ENCODE measurements around the gene CHST15. TPM values are rescaled to one million over a fixed set of nuclear protein-coding genes. Genes with fewer than 3 reads are reported as not detected.

The CHST15 gene
- total RNA-seq, 1 experiment from 2014 or later: not detected

DNA sequence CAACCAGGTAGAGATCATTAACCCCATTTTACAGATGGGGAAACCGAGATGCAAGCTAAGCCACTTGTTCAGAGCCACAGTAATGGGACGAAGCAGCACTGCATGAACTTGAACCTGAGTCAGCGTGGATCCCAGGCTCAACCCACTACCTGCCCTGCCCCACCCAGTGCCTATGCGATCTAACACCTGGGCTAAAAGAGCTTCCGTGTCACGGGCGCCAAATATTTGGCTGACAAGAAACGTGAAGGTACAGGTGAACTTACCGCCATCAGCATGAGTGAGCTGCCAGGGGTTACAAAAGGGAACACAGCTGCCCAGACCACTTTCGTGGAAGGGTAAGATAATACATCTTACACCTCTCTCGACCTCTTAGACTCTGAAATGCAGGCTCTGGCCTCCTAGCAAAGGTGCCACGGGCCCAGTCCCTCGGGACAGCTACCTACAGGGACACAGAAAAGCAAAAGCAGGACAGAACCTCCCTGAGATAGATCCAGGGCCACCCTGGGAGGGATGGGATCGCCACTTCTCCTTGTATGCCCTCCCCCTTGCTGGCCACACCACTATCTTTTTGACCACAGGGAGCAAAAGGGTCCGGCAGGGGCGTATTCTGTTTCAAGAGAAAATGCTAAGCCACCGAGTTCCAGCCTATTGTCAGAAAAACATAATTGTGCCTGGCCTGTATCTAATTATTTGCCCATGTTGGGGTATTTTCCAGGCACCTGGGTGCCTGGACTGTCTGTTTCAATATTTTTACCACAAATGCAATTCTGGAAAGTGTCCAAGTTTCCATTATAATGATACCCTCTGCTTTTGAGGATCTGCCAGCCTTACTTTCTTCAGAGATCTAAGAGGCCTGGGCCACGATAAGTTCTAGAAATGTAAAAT is 6.4 kb downstream of the CHST15 start:
- DNase-seq (ENCODE audit: low spot score): no peak

DNA sequence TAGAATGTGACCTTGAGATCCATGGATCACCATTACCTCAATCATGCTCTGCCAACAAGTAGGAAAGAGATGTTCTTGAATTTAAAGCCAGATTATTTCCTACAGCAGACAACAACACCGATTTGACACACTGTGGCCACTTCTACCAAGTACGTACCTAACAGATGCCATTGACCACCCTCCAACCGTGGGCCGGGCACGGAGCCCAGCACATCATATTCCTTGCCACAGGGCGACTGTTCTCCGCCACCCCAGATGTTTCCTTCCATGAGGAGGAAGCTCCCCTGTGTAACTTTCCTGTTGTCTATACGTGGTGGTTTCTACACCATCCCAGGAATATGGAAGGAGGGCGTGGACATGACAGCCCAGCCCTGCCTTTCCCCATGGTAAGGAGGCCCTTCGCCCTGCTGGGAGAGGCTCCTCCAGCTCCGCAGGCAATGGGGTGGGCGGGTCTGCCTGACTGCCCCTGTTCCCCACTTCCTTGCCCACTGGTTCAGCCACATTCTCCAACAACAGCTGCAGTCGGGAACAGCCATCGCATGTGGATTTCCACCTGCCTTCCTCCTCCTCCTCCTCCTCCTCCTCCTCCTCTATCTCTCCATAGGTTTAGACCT is 7.2 kb downstream of the CHST15 start:
- no peak for DNase-seq (ENCODE audit: low spot score)
- in situ Hi-C loops (cut with HindIII; ENCODE audit: low sequenced_read_pairs): no loop called here

More for the DNA sequence above, 6.4 kb downstream of the CHST15 start:
- in situ Hi-C loops (cut with HindIII; ENCODE audit: low sequenced_read_pairs): no loop called here

DNA sequence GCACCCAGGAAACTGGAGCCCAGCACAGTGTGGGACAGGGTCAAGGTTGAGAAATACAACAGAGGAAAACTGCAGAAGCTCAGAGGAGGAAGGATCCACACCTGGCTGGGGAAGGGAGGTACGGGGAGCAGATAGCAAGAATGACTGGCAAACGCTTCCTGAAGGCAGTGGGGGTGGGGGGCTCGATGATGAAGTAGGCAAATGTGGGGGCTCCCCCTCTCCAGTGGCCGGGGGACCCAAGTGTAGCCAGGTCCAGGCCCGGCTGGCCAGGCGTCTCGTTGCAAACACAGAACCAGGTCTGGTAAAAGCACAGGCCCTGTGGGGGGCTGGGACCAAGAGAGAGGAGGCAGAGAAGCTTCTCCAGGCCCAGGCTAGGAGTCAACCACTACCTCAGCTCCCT is 7.7 kb downstream of the CHST15 start:
- in situ Hi-C loops (cut with HindIII; ENCODE audit: low sequenced_read_pairs): no loop called here
- no peak for DNase-seq (ENCODE audit: low spot score)

DNA sequence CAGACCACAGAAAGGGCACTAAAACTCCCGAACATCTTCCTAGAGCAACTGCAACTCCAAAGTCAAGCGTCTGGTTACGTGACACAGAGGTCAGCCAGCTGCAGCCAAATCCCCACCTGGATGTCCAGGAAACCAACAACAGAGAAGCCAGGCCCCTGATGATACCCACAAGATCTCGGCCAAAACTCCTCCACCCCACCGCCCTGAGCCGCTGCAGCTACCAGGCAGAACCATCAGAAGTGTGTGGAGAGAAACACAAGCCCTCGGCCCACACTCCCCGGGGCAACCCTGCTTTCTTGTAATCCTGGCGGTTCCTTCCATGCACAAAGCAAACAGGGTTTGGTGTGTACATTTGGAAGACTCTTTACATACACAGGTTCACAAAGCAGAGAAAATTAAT is 8.7 kb downstream of the CHST15 start:
- in situ Hi-C loops (cut with HindIII; ENCODE audit: low sequenced_read_pairs): no loop called here
- no peak for DNase-seq (ENCODE audit: low spot score)

DNA sequence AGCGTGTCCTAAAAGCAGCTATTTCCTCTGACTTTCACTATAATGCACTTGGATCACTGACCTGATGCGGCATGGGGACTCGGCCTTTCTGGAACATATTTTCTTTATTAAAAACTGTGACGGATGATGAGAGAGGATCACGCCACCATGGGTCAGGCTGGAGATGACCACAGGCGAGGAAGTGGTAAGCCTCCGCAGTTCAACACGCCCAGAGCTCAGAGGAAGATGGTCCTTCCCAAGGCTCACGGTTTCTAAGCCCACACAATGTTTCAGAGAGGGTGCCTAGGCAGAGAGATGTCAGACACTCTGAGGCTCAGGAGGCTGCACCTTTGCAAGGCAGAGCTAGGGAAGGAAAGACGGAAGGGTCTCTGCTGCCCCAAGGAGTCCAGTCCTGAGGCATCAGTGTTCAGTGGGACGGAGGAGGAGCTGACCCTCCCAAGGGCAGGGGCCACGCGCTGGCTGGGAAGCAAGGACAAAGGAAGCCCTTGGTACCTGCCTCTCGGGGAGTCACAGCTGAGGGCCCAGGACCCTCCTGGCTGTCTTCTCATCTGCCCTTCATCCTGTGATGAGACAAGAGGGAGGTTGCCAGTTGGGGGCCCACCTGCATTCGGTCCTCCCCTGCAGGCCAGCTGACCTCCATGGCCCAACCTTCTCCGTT is 9.5 kb downstream of the CHST15 start:
- in situ Hi-C loops (cut with HindIII; ENCODE audit: low sequenced_read_pairs): no loop called here
- DNase-seq (ENCODE audit: low spot score): no peak

DNA sequence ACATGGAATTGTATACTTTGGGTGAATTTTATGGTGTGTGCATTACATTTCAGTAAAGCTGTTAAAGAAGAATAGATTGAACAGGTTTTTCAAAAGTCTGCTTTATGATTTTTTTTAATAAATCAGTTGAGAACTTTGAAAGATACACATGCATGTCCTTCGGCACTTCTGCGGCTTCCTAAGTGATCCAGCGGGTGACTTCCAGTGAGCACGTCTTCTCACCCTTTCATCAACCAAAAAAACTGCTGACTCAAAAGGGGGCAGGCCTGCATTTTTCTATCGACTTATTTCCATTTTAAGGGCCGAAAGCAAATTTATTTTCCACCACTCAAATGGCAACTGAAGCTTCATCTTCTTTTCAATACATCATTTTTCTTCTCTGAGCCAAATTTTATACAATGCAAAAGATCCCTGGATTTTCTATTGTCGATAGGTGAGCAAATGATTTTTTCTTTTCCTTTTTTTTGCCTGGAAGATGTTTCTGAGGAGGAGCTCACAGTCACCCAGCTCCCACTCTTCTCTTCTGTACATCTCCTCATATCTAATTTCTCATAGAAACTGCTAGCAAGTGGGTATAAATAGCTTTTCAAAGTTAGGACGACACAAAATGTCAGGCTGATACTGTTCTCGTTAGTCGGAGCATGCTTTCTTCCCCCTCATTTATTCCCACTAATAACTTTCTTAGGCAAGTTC is 10.2 kb downstream of the CHST15 start:
- in situ Hi-C loops (cut with HindIII; ENCODE audit: low sequenced_read_pairs): no loop called here

DNA sequence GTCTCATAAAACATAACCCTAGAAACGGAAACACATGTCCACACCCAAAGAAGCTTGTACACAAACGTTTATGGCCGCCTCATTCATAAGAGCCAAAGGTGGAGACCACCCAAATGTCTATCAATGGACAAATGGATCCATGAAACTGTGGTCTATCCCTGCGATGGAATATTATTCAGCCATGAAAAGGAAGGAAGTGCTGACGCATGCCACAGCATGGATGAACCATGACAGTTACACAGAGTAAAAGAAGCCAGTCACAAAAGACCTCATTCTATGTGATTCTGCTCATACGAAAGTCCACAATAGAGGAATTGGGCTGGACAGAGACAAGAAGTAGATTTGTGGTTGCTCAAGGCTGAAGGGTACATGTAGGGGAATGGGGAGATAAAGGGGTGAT is 10.8 kb downstream of the CHST15 start:
- in situ Hi-C loops (cut with HindIII; ENCODE audit: low sequenced_read_pairs): no loop called here
- no peak for DNase-seq (ENCODE audit: low spot score)

More for the DNA sequence above, 10.2 kb downstream of the CHST15 start:
- no peak for DNase-seq (ENCODE audit: low spot score)

DNA sequence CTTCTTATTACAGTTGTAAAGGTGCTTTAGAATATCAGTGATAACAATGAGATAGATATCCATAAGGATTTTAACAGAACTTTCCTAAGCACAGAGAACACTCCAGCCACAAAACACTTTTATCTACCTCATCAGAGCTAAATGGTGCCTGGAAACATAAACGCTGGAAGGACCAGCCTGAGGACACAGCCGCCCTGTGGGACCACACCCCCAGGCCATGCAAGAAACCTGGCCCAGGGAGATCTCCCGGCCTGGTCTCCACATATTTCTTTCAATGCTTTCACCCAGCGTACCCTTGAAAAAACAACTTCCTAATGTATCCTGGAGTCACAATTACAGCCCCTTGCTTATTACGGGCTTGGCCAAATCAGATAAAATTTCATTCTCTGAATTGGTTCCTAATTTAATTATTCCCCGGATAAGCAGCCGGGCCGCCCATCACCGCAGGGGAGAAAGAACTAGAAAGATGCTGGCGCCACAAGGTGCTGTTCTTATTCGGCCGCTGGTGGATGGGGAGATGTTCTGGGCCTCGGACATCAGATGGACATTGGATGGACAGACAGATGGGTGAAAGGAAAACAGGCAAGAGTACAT is 11.8 kb downstream of the CHST15 start:
- in situ Hi-C loops (cut with HindIII; ENCODE audit: low sequenced_read_pairs): no loop called here
- DNase-seq (ENCODE audit: low spot score): no peak

DNA sequence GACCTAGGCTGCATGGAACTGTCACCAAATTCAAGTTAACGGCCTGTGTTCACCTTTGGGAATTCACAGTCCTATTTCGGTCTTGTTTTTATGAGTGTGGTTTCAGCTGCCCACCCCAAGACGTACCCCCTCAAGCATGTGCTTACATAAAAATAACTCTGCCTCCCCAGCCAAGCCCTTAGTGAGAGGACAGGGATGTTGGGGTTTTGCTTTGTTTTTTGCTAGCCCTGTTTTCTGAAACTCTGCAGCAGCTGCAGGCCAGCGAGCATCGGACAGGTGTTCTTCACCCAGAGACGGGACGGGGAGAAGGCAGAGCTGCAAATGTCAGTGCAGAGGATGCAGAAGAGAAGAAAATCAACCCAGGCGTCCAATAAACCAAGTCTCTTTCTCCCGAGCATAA is 13.5 kb downstream of the CHST15 start:
- in situ Hi-C loops (cut with HindIII; ENCODE audit: low sequenced_read_pairs): no loop called here

DNA sequence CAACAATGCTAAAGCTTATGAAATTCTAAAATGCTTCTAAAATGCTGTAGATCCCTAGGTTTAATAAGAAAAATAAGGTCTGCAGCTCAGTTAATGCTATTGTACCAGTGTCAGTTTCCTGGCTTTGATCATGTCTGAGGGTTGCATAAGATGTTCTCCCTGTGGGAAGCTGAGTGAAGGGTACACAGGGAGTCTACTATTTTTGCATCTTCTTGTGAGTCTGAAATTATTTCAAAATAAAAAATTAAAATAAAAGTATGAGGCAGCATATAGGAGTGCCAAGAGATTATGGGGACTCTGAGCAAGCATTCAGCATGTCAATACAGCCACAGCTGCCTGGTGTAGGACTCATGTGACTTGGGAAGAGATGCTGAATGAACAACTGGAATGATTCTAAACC is 14.7 kb downstream of the CHST15 start:
- in situ Hi-C loops (cut with HindIII; ENCODE audit: low sequenced_read_pairs): no loop called here
- DNase-seq (ENCODE audit: low spot score): no peak

More for the DNA sequence above, 13.5 kb downstream of the CHST15 start:
- DNase-seq (ENCODE audit: low spot score): no peak

DNA sequence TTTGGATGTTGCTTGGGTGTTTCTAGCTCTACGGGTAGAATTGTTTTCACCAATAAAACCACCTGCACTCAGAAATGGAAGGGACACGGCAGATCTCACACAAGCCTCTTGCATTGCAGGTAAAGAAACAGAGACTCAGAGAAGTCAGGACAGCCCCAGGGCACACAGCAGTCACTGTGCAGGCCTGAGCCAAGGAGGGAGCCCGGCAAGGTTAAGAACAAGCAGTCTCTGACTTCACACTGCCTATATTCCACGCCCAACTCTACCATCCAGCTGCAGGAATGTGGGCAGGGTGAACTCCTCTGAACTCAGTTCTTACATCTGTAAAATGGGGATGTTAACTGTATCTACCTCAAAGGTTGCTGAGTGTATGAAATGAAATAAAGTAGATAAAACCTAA is 15.4 kb downstream of the CHST15 start:
- in situ Hi-C loops (cut with HindIII; ENCODE audit: low sequenced_read_pairs): no loop called here
- no peak for DNase-seq (ENCODE audit: low spot score)

DNA sequence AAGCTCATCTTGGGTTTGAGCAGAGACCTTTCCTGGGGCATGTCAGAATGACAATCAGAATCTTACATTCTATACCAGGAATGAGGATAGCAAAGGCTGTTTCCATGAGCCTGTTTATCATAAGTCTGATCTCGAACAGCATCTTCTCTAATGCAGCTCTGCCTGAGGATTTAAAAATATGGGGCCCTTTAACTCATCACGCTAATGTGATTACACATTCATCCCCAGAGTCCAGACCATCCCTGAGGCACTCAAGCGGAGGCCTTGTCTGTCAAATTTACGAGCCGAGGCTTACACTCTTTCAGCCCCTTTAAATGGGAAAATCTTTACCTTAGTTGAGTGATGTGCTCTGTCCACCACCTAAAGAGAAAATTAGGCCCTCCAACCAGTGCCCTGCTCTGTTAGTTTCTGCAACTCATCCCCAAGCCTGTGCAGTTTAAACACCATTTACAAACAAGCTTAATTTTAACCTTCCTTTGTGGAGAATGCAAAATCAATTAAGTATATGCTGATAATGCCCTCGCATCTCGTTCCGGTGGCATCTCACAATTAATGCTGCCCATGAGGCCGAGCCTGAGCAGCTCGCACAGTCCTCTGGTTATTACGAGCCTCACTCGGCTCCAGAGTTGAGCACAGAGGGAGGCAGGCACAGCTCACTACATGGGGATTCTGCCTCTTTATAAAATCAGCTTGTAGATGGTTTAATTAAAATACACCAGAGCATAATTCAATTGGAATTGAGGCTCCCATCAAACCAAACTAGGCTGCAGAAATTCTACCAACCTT is 16.0 kb downstream of the CHST15 start:
- in situ Hi-C loops (cut with HindIII; ENCODE audit: low sequenced_read_pairs): no loop called here
- no peak for DNase-seq (ENCODE audit: low spot score)

DNA sequence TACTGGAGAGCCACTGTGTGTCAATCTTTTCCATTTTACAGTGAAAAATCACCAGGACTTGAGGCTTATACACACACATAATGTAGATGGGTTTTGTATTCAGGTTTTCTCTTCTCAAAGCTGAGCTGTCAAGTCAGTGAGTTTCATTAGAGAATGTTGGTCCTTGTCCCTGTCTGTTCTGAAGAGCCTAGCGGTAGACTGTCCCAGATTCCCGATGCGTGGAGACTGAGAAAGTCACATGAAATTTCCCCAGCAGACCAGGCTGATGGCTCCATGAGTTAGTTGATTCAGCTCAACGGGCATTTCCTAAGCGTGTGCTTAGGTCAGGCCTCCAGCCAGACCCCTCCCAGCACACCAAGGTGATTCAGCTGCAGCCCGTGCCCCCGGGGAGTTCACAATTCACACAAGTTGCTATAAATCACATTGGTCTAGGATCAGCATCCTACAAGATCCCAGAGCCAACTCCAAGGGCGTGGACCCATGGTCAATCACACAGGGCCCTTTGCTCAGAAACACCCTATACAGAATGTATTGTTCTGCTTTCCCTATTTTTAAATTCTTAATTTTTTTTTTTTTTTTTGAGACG is 17.2 kb downstream of the CHST15 start:
- in situ Hi-C loops (cut with HindIII; ENCODE audit: low sequenced_read_pairs): no loop called here
- no peak for DNase-seq (ENCODE audit: low spot score)

DNA sequence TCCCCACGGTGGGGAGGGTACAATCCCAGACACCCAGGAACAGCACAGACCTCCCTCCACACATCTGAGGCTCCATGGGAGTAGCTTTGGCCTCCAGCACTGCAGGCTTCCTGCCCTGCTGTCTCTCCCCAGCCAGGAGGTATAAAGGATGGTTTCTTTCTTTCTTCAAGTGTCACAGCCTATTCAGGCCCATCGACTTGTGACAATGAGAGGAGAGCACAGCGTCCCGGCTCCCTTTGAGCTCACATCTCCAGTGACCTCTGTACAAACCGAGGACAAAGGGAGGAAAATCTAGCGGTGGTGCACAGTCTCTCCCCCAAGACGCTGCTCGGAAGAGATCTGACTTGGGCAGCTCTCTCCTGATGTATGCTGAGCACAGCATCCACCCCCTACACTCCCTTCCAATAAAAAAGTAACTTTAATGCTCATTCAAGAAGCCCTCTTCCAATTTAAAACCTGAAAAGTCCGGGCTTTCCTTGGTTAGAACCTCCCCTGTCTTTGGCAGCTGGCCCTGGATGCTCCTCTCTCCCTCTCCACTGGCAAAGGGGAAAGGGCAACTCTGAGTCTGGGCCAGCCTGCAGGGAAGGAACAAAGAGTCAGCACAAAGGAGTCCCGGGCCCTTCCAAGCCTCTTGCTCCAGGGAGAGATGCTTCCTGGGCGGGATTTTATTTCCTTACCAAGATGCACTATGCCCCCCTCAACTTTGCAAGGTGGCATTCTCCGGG is 18.0 kb downstream of the CHST15 start:
- in situ Hi-C loops (cut with HindIII; ENCODE audit: low sequenced_read_pairs): no loop called here
- DNase-seq (ENCODE audit: low spot score): peak; percentile 16

DNA sequence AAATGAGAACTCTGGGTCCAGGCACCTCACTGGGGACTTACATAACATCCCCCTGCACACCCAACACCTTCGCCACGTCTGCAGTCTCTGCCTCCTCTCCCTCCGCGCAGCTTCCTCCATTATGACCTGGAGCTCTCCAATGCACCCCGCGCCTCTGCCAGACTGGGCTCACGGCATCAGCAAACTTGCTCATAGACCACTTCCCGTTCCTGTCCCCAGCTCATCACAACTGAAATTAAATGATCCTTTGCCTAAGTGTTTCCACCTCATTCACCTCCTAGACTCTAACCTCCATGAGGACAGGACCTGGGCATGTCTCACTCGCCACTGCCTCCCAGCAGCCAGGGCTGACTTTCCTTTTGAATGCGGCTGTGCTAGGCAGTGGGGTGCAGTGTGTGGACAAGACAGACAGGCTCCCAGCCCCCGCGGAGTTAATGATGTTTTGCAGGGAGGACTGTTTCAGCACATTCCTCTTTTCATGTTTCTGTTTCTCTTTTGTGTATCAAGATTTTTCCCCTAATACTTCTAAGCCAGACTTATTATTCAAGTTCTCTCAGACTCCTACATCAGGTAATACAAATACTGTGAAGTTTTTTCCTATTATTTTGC is 18.8 kb downstream of the CHST15 start:
- in situ Hi-C loops (cut with HindIII; ENCODE audit: low sequenced_read_pairs): no loop called here
- no peak for DNase-seq (ENCODE audit: low spot score)

DNA sequence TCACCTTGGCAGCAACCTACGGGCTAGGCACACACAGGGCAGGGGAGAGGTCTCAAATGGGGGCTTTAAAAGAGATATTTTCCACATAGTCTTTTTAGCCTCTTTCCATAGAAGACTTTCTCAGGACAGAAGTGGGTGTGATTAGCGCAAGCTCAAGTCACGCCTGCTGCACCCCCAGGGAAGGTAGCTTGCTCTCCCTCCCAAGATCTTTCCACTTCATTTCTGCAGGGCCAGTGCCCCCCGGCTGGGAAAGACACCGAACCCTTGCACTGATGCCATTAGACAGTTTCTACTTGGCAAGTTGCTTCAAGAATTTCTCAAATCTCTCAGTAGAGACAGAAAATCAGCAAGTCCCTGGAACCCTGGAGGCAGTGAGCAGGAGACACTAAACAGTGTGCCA is 19.4 kb downstream of the CHST15 start:
- in situ Hi-C loops (cut with HindIII; ENCODE audit: low sequenced_read_pairs): no loop called here
- DNase-seq (ENCODE audit: low spot score): no peak

DNA sequence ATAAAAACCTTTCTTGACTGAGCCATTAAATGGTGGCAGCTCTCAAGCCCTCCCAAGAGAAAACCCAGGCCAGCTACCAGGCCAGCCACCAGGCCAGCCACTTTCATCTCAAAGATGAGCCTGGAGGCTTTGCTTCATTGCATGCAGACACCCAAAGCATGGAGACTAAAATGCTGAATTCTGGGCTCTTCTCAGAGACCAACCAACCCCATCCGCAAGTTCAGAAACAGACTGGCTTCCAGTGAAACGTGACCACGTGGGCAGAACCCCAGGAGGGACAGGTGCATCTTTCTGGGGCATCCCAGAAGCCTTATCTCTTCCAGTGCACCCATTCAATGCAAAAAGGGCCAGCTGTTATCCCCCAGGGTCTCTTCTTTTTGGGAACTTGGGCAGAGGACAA is 20.9 kb downstream of the CHST15 start:
- in situ Hi-C loops (cut with HindIII; ENCODE audit: low sequenced_read_pairs): no loop called here
- no peak for DNase-seq (ENCODE audit: low spot score)
